ENCODE measurements around the gene CYP51A1. TPM values are rescaled to one million over a fixed set of nuclear protein-coding genes. Genes with fewer than 3 reads are reported as not detected.
"Not testable (repeated sequence)": the region's sequence is repeated elsewhere in the genome, so short reads cannot be mapped to it uniquely, and the experiment has no call there.

The CYP51A1 gene
- total RNA-seq, 2 experiments from 2014 or later, result 26.8 to 29.1 TPM

- ATAC-seq (ENCODE audit: low read depth) (no peak), DNase-seq (no peak)
- POLR2A ChIA-PET, result no interaction called here
- Mint-ChIP-seq H3K9me3 (no peaks in the 10 kb centered on the region), H3K27me3 (no peaks in the 10 kb centered on the region), H3K36me3 (peaks cover 4% of the 10 kb centered on the region), H3K4me1 (no peaks in the 10 kb centered on the region), H3K4me3 (no peak overlapping the region), H3K27ac (no peak overlapping the region)
Observed at GRCh38 chr7:92108821-92109220, 25.5 kb downstream of the CYP51A1 start.

GRCh38 chr7:92102862-92103261 is 31.4 kb downstream of the CYP51A1 start:
- POLR2A ChIA-PET, result not testable (repeated sequence)

GRCh38 chr7:92100534-92100933 is 33.7 kb downstream of the CYP51A1 start:
- H3K4me3 Mint-ChIP-seq, result no peak overlapping the region
- DNase-seq, result no peak
- no peaks in the 10 kb centered on the region for H3K9me3 Mint-ChIP-seq
- H3K27me3 Mint-ChIP-seq, result no peaks in the 10 kb centered on the region
- peaks cover 25% of the 10 kb centered on the region for H3K36me3 Mint-ChIP-seq
- POLR2A ChIA-PET, result no interaction called here
- H3K4me1 Mint-ChIP-seq, result no peaks in the 10 kb centered on the region
- no peak for ATAC-seq (ENCODE audit: low read depth)
- no peak overlapping the region for H3K27ac Mint-ChIP-seq

More at GRCh38 chr7:92102862-92103261, 31.4 kb downstream of the CYP51A1 start:
- H3K27me3 Mint-ChIP-seq; H3K27ac Mint-ChIP-seq; H3K9me3 Mint-ChIP-seq; DNase-seq; ATAC-seq (ENCODE audit: low read depth); H3K4me1 Mint-ChIP-seq; H3K4me3 Mint-ChIP-seq: not testable (repeated sequence)
- H3K36me3 Mint-ChIP-seq, result peaks cover 17% of the 10 kb centered on the region

GRCh38 chr7:92095380-92095779 is 38.9 kb downstream of the CYP51A1 start:
- Mint-ChIP-seq H3K4me3 (no peak overlapping the region), H3K4me1 (no peaks in the 10 kb centered on the region), H3K27me3 (no peaks in the 10 kb centered on the region), H3K9me3 (no peaks in the 10 kb centered on the region), H3K36me3 (peaks cover 19% of the 10 kb centered on the region), H3K27ac (no peak overlapping the region)
- DNase-seq (no peak), ATAC-seq (ENCODE audit: low read depth) (no peak)
- POLR2A ChIA-PET, result no interaction called here

GRCh38 chr7:92092210-92092609 is 42.1 kb downstream of the CYP51A1 start:
- no peaks in the 10 kb centered on the region for H3K27me3 Mint-ChIP-seq
- DNase-seq (no peak), ATAC-seq (ENCODE audit: low read depth) (no peak)
- POLR2A ChIA-PET, result no interaction called here
- no peak overlapping the region for H3K27ac Mint-ChIP-seq
- peaks cover 24% of the 10 kb centered on the region for H3K36me3 Mint-ChIP-seq
- H3K4me1 Mint-ChIP-seq, result no peaks in the 10 kb centered on the region
- H3K4me3 Mint-ChIP-seq, result no peak overlapping the region
- no peaks in the 10 kb centered on the region for H3K9me3 Mint-ChIP-seq

- POLR2A ChIA-PET, result no interaction called here
- peaks cover 35% of the 10 kb centered on the region for H3K36me3 Mint-ChIP-seq
Observed at GRCh38 chr7:92088266-92088665, 46.0 kb downstream of the CYP51A1 start.

GRCh38 chr7:92083922-92084321 is 50.4 kb downstream of the CYP51A1 start:
- POLR2A ChIA-PET; ATAC-seq (ENCODE audit: low read depth); H3K27ac Mint-ChIP-seq; H3K9me3 Mint-ChIP-seq; DNase-seq; H3K4me3 Mint-ChIP-seq; H3K27me3 Mint-ChIP-seq; H3K4me1 Mint-ChIP-seq: not testable (repeated sequence)
- H3K36me3 Mint-ChIP-seq, result peaks cover 32% of the 10 kb centered on the region

More at GRCh38 chr7:92088266-92088665, 46.0 kb downstream of the CYP51A1 start:
- Mint-ChIP-seq H3K9me3 (no peaks in the 10 kb centered on the region), H3K27me3 (no peaks in the 10 kb centered on the region), H3K4me1 (no peaks in the 10 kb centered on the region), H3K27ac (no peak overlapping the region), H3K4me3 (no peak overlapping the region)
- DNase-seq (no peak), ATAC-seq (ENCODE audit: low read depth) (no peak)

GRCh38 chr7:92076509-92076908 is 57.8 kb downstream of the CYP51A1 start:
- POLR2A ChIA-PET, result no interaction called here
- peaks cover 22% of the 10 kb centered on the region for H3K36me3 Mint-ChIP-seq
- no peak overlapping the region for H3K27ac Mint-ChIP-seq
- no peak overlapping the region for H3K4me3 Mint-ChIP-seq
- peaks cover 1% of the 10 kb centered on the region for H3K4me1 Mint-ChIP-seq
- DNase-seq (no peak), ATAC-seq (ENCODE audit: low read depth) (no peak)
- no peaks in the 10 kb centered on the region for H3K27me3 Mint-ChIP-seq
- no peaks in the 10 kb centered on the region for H3K9me3 Mint-ChIP-seq

GRCh38 chr7:92075455-92076158 is 58.7 kb downstream of the CYP51A1 start:
- ATAC-seq (ENCODE audit: low read depth) (no peak), DNase-seq (no peak)
- Mint-ChIP-seq H3K9me3 (no peaks in the 10 kb centered on the region), H3K36me3 (peaks cover 27% of the 10 kb centered on the region), H3K27ac (no peak overlapping the region), H3K4me3 (no peak overlapping the region), H3K27me3 (no peaks in the 10 kb centered on the region), H3K4me1 (peaks cover 1% of the 10 kb centered on the region)
- POLR2A ChIA-PET, result no interaction called here

GRCh38 chr7:92072708-92073107 is 61.6 kb downstream of the CYP51A1 start:
- ATAC-seq (ENCODE audit: low read depth) (no peak), DNase-seq (no peak)
- Mint-ChIP-seq H3K4me1 (peaks cover 1% of the 10 kb centered on the region), H3K27me3 (no peaks in the 10 kb centered on the region), H3K27ac (no peak overlapping the region), H3K4me3 (no peak overlapping the region), H3K36me3 (peaks cover 25% of the 10 kb centered on the region), H3K9me3 (no peaks in the 10 kb centered on the region)
- POLR2A ChIA-PET, result no interaction called here

- Mint-ChIP-seq H3K4me3 (no peak overlapping the region), H3K4me1 (peaks cover 1% of the 10 kb centered on the region), H3K27me3 (no peaks in the 10 kb centered on the region), H3K36me3 (peaks cover 27% of the 10 kb centered on the region), H3K9me3 (no peaks in the 10 kb centered on the region), H3K27ac (no peak overlapping the region)
- ATAC-seq (ENCODE audit: low read depth) (no peak), DNase-seq (no peak)
- POLR2A ChIA-PET, result no interaction called here
Observed at GRCh38 chr7:92072121-92072520, 62.2 kb downstream of the CYP51A1 start.

- Mint-ChIP-seq H3K9me3 (no peaks in the 10 kb centered on the region), H3K4me3 (no peak overlapping the region), H3K36me3 (peaks cover 32% of the 10 kb centered on the region), H3K4me1 (peaks cover 1% of the 10 kb centered on the region), H3K27ac (no peak overlapping the region), H3K27me3 (no peaks in the 10 kb centered on the region)
- no peak for DNase-seq
- no peak for ATAC-seq (ENCODE audit: low read depth)
- POLR2A ChIA-PET, result no interaction called here
Observed at GRCh38 chr7:92071032-92071431, 63.2 kb downstream of the CYP51A1 start.

- Mint-ChIP-seq H3K4me1 (no peaks in the 10 kb centered on the region), H3K27ac (no peak overlapping the region), H3K27me3 (no peaks in the 10 kb centered on the region), H3K9me3 (no peaks in the 10 kb centered on the region), H3K4me3 (no peak overlapping the region), H3K36me3 (peaks cover 14% of the 10 kb centered on the region)
- ATAC-seq (ENCODE audit: low read depth) (no peak), DNase-seq (no peak)
- POLR2A ChIA-PET, result no interaction called here
Observed at GRCh38 chr7:92064438-92065029, 69.7 kb downstream of the CYP51A1 start.

All from activated naive CD8-positive, alpha-beta T cell treated with anti-CD3 and anti-CD28 coated beads, Interleukin-2, amount 10 ng/mL, durations not matched to agents 7 days and 5 days (primary cell).